Natural killer cell (primary cell): ENCODE measurements around the gene KISS1R. TPM values are rescaled to one million over a fixed set of nuclear protein-coding genes. Genes with fewer than 3 reads are reported as not detected.

Experiments
- ATAC-seq, 3 donors: fragments of 150-1000 bp in 2 of 3; fragments of 200-7000 bp in 1 of 3; cut with Tn5 transposase; 1 replicate in 1 of 3; 2 replicates in 2 of 3; pipeline ENCODE4 v1.10.0; 2021; ENCODE audit warnings: mild to moderate bottlenecking in 2 of 3, moderate library complexity in 2 of 3
- DNase-seq, 2 donors: peaks; one replicate each; pipeline versions ENCODE4 v3.0.0 to v3.0.0-alpha.2; 2013 to 2021; ENCODE audit warnings: mixed read lengths in 1 of 2
- H3K27ac ChIP-seq: one replicate; pipeline ENCODE4 v1.5.1; 2013; ENCODE audit warnings: mild to moderate bottlenecking, low read length
- H3K27me3 ChIP-seq: one replicate; pipeline ENCODE4 v1.6.1; 2013; ENCODE audit warnings: low read length; ENCODE audit not compliant: control insufficient read depth, insufficient read depth
- H3K36me3 ChIP-seq: one replicate; pipeline ENCODE4 v1.6.1; 2013; ENCODE audit warnings: low read length; ENCODE audit not compliant: control insufficient read depth, insufficient read depth
- H3K4me1 ChIP-seq: one replicate; pipeline ENCODE4 v1.6.1; 2013; ENCODE audit warnings: low read length; ENCODE audit not compliant: control insufficient read depth, insufficient read depth
- H3K4me3 ChIP-seq: one replicate; pipeline ENCODE4 v1.5.1; 2013; ENCODE audit warnings: low read length
- H3K9me3 ChIP-seq: one replicate; pipeline ENCODE4 v1.6.1; 2013; ENCODE audit warnings: low read length; ENCODE audit not compliant: control insufficient read depth, insufficient read depth
- H3K27ac Mint-ChIP-seq, 2 donors: one replicate each; pipeline ENCODE4 v1.8.0; 2022; ENCODE audit warnings: mild to moderate bottlenecking in 2 of 2, mixed read lengths in 2 of 2, moderate library complexity in 1 of 2
- H3K27me3 Mint-ChIP-seq, 2 donors: one replicate each; pipeline ENCODE4 v1.8.0; 2022; ENCODE audit warnings: low read depth in 2 of 2, mixed read lengths in 2 of 2
- H3K36me3 Mint-ChIP-seq: one replicate; pipeline ENCODE4 v1.8.0; 2022; ENCODE audit warnings: mixed read lengths
- H3K4me1 Mint-ChIP-seq, 2 donors: one replicate each; pipeline ENCODE4 v1.8.0; 2022; ENCODE audit warnings: mixed read lengths in 2 of 2
- H3K4me3 Mint-ChIP-seq: one replicate; pipeline ENCODE4 v1.8.0; 2022; ENCODE audit warnings: mild to moderate bottlenecking, moderate library complexity, mixed read lengths
- H3K9me3 Mint-ChIP-seq, 2 donors: one replicate each; pipeline ENCODE4 v1.8.0; 2022; ENCODE audit warnings: mixed read lengths in 2 of 2
- CTCF ChIP-seq: fragments of 200-600 bp; IDR thresholded peaks from one replicate; pipeline ENCODE4 v1.8.0; 2022; ENCODE audit warnings: antibody characterized with exemption
- WGBS: methylation state at CpG from one replicate; pipeline ENCODE4 v1.1.7; 2013; ENCODE audit warnings: missing lambda C conversion rate; ENCODE audit not compliant: insufficient coverage; 5-methylcytosine and 5-hydroxymethylcytosine counted together
- intact Hi-C: fragments of 100-400 bp; cut with micrococcal nuclease; formaldehyde crosslinking; loops from one replicate; pipeline ENCODE4 v1.14.2; 2022
- total RNA-seq, 4 donors: library from RNA; stranded (reverse); fragments of 120-200 nt in 1 of 4; gene quantifications; one replicate each; pipeline versions ENCODE4 v1.2.3 to v1.2.4, GENCODE V29; 2013 to 2022

The KISS1R gene
- total RNA-seq, 3 donors from 2014 or later (not counting 1 experiment from before 2014, with no cell fraction given) = 0.31 TPM; not detected in 2

DNA sequence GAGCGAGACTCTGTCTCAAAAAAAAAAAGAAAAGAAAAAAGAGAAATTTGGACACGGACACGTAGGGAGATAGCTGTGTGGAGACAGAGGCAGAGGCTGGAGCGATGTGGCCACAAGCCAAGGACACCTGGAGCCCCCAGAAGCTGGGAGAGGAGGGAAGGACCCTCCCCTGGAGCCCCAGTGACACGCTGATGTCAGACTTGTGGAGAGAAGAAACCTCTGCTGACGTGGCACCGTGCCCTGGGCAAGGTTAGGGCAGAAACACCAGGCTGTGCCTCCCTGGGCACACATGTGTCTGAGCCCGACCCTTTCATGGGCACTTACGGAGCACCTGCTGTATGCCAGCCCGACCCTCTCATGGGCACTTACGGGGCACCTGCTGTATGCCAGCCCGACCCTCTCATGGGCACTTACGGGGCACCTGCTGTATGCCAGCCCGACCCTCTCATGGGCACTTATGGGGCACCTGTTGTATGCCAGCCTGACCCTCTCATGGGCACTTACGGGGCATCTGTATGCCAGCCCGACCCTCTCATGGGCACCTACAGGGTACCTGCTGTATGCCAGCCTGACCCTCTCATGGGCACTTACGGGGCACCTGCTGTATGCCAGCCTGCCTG, 26.5 kb downstream of the KISS1R start:
- intact Hi-C loops = no loop called here
- H3K4me1 Mint-ChIP-seq = peaks cover 14 to 16% of the 10 kb centered on the region in 2 donors
- WGBS = 97% methylated on average over 17 of the region's 17 CpGs
- H3K9me3 Mint-ChIP-seq = no peaks in the 10 kb centered on the region
- DNase-seq (no peak), ATAC-seq (no peak)
- Histone ChIP-seq H3K27me3 (no peaks in the 10 kb centered on the region), H3K27ac (no peak overlapping the region), H3K4me3 (no peak overlapping the region), H3K9me3 (no peaks in the 10 kb centered on the region), H3K36me3 (no peaks in the 10 kb centered on the region), H3K4me1 (peaks cover 32% of the 10 kb centered on the region)
- no peak for TF ChIP-seq CTCF
- no peaks in the 10 kb centered on the region for H3K27me3 Mint-ChIP-seq
- no peak overlapping the region for H3K27ac Mint-ChIP-seq
- H3K36me3 Mint-ChIP-seq = no peaks in the 10 kb centered on the region
- H3K4me3 Mint-ChIP-seq = no peak overlapping the region

DNA sequence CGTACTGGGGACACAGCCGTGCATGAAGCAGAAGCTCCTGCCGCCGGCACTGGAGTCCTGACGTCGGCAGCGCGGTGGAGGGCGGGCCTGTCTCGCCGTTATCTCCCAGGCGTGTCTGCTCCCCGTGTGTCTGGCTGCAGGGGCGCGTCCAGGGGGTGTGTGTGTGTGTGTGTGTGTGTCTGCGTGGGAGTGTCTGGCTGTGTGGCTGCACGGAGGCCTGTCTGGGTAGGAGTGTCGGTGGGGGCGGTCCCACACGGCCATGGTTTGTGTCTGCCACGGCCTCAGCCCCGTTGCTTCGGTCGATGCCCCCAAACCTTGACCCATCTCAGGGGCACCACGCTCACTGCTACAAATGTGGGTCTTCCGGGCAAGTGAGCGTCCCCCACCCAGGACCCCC, 27.0 kb downstream of the KISS1R start:
- Mint-ChIP-seq H3K27ac (no peak overlapping the region), H3K9me3 (no peaks in the 10 kb centered on the region), H3K36me3 (no peaks in the 10 kb centered on the region), H3K4me3 (no peak overlapping the region), H3K27me3 (no peaks in the 10 kb centered on the region), H3K4me1 (peaks cover 14 to 16% of the 10 kb centered on the region in 2 donors)
- Histone ChIP-seq H3K4me1 (peaks cover 36% of the 10 kb centered on the region), H3K9me3 (no peaks in the 10 kb centered on the region), H3K27ac (no peak overlapping the region), H3K27me3 (no peaks in the 10 kb centered on the region), H3K4me3 (no peak overlapping the region), H3K36me3 (no peaks in the 10 kb centered on the region)
- intact Hi-C loops = no loop called here
- 88% methylated on average over 27 of the region's 27 CpGs for WGBS
- no peak for DNase-seq
- no peak for ATAC-seq
- no peak for TF ChIP-seq CTCF

GRCh38 chr19:944663-945241, 27.6 kb downstream of the KISS1R start:
- Mint-ChIP-seq H3K9me3 (no peaks in the 10 kb centered on the region), H3K4me3 (no peak overlapping the region), H3K27me3 (no peaks in the 10 kb centered on the region), H3K4me1 (peaks cover 14 to 16% of the 10 kb centered on the region in 2 donors), H3K27ac (no peak overlapping the region), H3K36me3 (no peaks in the 10 kb centered on the region)
- ATAC-seq (no peak), DNase-seq (no peak)
- no peak for TF ChIP-seq CTCF
- Histone ChIP-seq H3K9me3 (no peaks in the 10 kb centered on the region), H3K36me3 (no peaks in the 10 kb centered on the region), H3K4me3 (no peak overlapping the region), H3K27me3 (no peaks in the 10 kb centered on the region), H3K27ac (no peak overlapping the region), H3K4me1 (peaks cover 36% of the 10 kb centered on the region)
- intact Hi-C loops = no loop called here
- WGBS = 85% methylated on average over 22 of the region's 22 CpGs
